ENCODE data around the gene KLRC4. TPM values are rescaled to one million over a fixed set of nuclear protein-coding genes. Genes with fewer than 3 reads are reported as not detected.

The KLRC4 gene
- total and polyA plus RNA-seq, 10 of the 15 experiments (the other 5 are each of a cell fraction or from before 2014, with no cell fraction given) = 0.07 to 0.34 TPM; not detected in 8

- TF ChIP-seq ATF3 (IDR thresholded peaks at IDR 0.05; ENCODE audit: borderline replicate concordance, extremely low read depth, low read depth, low read length) (no peak), BHLHE40 (IDR thresholded peaks at IDR 0.05; ENCODE audit: borderline replicate concordance in 1 of 2, low read depth in 2 of 2, low read length in 1 of 2) (no peak), BRCA1 (IDR thresholded peaks at IDR 0.05; ENCODE audit: low read depth, low read length) (no peak), MTA2 (IDR thresholded peaks at IDR 0.05; ENCODE audit: low read depth) (no peak), DPF2 (IDR thresholded peaks at IDR 0.05) (no peak), SMARCA5 (IDR thresholded peaks at IDR 0.05) (no peak)
- ATAC-seq (no peak), FAIRE-seq (no peak), DNase-seq (ENCODE audit: low read depth, low spot score) (no peak)
- BruUV-seq (replicated peaks) = no TSS peak
- intact Hi-C loops (cut with micrococcal nuclease; ENCODE audit: unreplicated experiment) (no loop called here), in situ Hi-C loops (cut with MboI) (no loop called here)
- Histone ChIP-seq H3K4me3 (no peak overlapping the region), H3K4me2 (ENCODE audit: control insufficient read depth, insufficient read depth) (no peak overlapping the region), H2AFZ (ENCODE audit: control insufficient read depth, low read depth, low read length) (no peak overlapping the region), H3K36me3 (ENCODE audit: control insufficient read depth in 2 of 2, insufficient read depth in 2 of 2, low read length in 1 of 2) (no peaks in the 10 kb centered on the region), H3K27ac (ENCODE audit: control insufficient read depth, insufficient read depth) (no peak overlapping the region), H3K4me1 (ENCODE audit: control insufficient read depth, insufficient read depth, low read length) (no peaks in the 10 kb centered on the region), H3K27me3 (replicated peaks in 1 of 2; ENCODE audit: control insufficient read depth in 2 of 2, insufficient read depth in 2 of 2, low read length in 1 of 2) (no peaks in the 10 kb centered on the region), H3K9me3 (replicated peaks; ENCODE audit: control insufficient read depth, insufficient read depth, low read length) (peaks cover 15% of the 10 kb centered on the region), H4K20me1 (ENCODE audit: control insufficient read depth, insufficient read depth) (no peaks in the 10 kb centered on the region), H3K9ac (ENCODE audit: control insufficient read depth, insufficient read depth, low read length) (no peak overlapping the region), H3K79me2 (ENCODE audit: control insufficient read depth, insufficient read depth, low read length) (no peaks in the 10 kb centered on the region)
- ChIA-PET CTCF (no interaction called here), SMC1A (ENCODE audit: uncharacterized antibody, unreplicated experiment) (no interaction called here), RAD21 (ENCODE audit: unreplicated experiment) (no interaction called here), POLR2A (no interaction called here)
- WGBS (ENCODE audit: insufficient coverage, insufficient replicate concordance, low lambda C conversion rate, missing lambda C conversion rate) = 63% methylated on average over 3 of the region's 3 CpGs
Observed at GRCh38 chr12:10457760-10458159, 48.2 kb upstream of the KLRC4 start.

- no peak overlapping the region for H3K4me2 ChIP-seq (ENCODE audit: control insufficient read depth, insufficient read depth)
- no peak for DNase-seq (ENCODE audit: low read depth, low spot score)
- ChIA-PET RAD21 (ENCODE audit: unreplicated experiment) (no interaction called here), POLR2A (no interaction called here), SMC1A (ENCODE audit: uncharacterized antibody, unreplicated experiment) (interaction anchor here (1.3 to 1.4 kb wide), 3 partner anchors 11 to 125 kb away, joined by 3 to 5 read pairs (median 4); no protein-coding TSS in a partner anchor), CTCF (no interaction called here)
- H3K9ac ChIP-seq (ENCODE audit: control insufficient read depth, insufficient read depth, low read length) = no peak overlapping the region
- in situ Hi-C loops (cut with MboI) = no loop called here
- H3K27me3 ChIP-seq (replicated peaks in 1 of 2; ENCODE audit: control insufficient read depth in 2 of 2, insufficient read depth in 2 of 2, low read length in 1 of 2) = no peaks in the 10 kb centered on the region
- no peak overlapping the region for H3K27ac ChIP-seq (ENCODE audit: control insufficient read depth, insufficient read depth)
- BruUV-seq (replicated peaks) = no TSS peak
- TF ChIP-seq ASH2L (IDR thresholded peaks at IDR 0.05; ENCODE audit: borderline replicate concordance, low read depth) = no peak
- no peak for TF ChIP-seq SRF (IDR thresholded peaks at IDR 0.05; ENCODE audit: low read depth in 2 of 2, low read length in 2 of 2)
- no peak for TF ChIP-seq LARP7 (IDR thresholded peaks at IDR 0.05)
- no peak for TF ChIP-seq YBX1 (IDR thresholded peaks at IDR 0.05)
- TF ChIP-seq CHD4 (IDR thresholded peaks at IDR 0.05) = no peak
- TF ChIP-seq ZNF24 (IDR thresholded peaks at IDR 0.05) = no peak
- no peak for TF ChIP-seq RBBP5 (conservative IDR thresholded peaks at IDR 0.05)
- TF ChIP-seq POU2F2 (IDR thresholded peaks at IDR 0.05; ENCODE audit: borderline replicate concordance, low read depth, low read length) = no peak
- no peak for TF ChIP-seq ZSCAN29 (IDR thresholded peaks at IDR 0.05)
- intact Hi-C loops (cut with micrococcal nuclease; ENCODE audit: unreplicated experiment) = no loop called here
- no peaks in the 10 kb centered on the region for H3K79me2 ChIP-seq (ENCODE audit: control insufficient read depth, insufficient read depth, low read length)
- no peak overlapping the region for H3K4me3 ChIP-seq
- FAIRE-seq = no peak
- no peak for ATAC-seq
- peaks cover 15% of the 10 kb centered on the region for H3K9me3 ChIP-seq (replicated peaks; ENCODE audit: control insufficient read depth, insufficient read depth, low read length)
- no peaks in the 10 kb centered on the region for H4K20me1 ChIP-seq (ENCODE audit: control insufficient read depth, insufficient read depth)
- WGBS (ENCODE audit: insufficient coverage, insufficient replicate concordance, low lambda C conversion rate, missing lambda C conversion rate) = 64% methylated on average over 2 of the region's 2 CpGs
- no peaks in the 10 kb centered on the region for H3K4me1 ChIP-seq (ENCODE audit: control insufficient read depth, insufficient read depth, low read length)
- H2AFZ ChIP-seq (ENCODE audit: control insufficient read depth, low read depth, low read length) = no peak overlapping the region
- no peaks in the 10 kb centered on the region for H3K36me3 ChIP-seq (ENCODE audit: control insufficient read depth in 2 of 2, insufficient read depth in 2 of 2, low read length in 1 of 2)
Observed at GRCh38 chr12:10456856-10457255, 47.3 kb upstream of the KLRC4 start.
